LNCAP (cell line): ENCODE measurements around the gene STARD6.

ENCODE experiments used
- TF ChIP-seq, protein P1 (sequence below): fragments of 450-650 bp; IDR thresholded peaks from 2 replicates; pipeline ENCODE4 v1.5.1; 2017; ENCODE audit warnings: mild to moderate bottlenecking

Gene STARD6

DNA sequence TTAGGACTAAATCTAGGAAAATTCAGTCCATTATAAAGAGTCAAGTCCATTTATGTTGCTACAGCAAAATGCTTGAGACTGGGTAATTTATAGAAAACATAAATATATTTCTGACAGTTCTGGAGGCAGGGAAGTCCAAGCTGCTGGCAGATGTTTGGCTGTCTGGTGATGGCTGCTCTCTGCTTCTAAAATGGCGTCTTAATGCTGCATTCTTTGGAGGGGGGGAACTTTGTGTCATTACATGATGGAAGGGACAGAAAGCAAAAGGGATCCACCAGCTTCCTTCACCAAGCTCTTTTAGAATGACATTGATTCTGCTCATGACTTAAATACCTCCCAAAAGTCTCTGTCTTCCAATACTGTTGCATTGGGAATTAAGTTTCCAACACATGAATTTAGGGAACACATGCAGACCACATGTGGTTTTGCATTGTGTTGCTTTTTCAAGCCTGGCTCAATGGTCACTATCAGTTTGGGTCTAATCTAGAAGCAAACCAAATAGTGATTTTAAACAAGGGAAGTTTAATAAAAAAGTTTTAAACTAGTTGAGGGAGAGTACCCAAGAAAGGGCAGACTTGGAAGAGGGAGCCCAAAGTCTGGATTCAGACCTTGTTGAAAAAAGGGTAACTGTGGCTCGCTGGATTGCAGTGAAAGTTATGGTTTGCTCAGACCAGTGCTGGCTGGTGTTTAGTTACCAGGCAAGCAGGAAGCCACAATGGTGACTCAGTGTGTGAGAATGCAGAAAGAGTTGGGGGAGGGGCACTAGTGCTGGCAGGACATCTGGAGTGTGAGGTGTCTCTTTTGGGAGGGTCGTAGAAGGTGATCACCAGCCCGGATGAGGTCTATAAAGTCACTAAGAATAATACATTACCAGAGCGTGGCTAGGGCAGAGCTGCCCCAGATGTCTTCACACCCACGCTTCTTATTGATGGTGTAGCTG, 30.8 kb upstream of the STARD6 start:
- TF ChIP-seq, protein P1, sequence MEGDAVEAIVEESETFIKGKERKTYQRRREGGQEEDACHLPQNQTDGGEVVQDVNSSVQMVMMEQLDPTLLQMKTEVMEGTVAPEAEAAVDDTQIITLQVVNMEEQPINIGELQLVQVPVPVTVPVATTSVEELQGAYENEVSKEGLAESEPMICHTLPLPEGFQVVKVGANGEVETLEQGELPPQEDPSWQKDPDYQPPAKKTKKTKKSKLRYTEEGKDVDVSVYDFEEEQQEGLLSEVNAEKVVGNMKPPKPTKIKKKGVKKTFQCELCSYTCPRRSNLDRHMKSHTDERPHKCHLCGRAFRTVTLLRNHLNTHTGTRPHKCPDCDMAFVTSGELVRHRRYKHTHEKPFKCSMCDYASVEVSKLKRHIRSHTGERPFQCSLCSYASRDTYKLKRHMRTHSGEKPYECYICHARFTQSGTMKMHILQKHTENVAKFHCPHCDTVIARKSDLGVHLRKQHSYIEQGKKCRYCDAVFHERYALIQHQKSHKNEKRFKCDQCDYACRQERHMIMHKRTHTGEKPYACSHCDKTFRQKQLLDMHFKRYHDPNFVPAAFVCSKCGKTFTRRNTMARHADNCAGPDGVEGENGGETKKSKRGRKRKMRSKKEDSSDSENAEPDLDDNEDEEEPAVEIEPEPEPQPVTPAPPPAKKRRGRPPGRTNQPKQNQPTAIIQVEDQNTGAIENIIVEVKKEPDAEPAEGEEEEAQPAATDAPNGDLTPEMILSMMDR, result no peak

DNA sequence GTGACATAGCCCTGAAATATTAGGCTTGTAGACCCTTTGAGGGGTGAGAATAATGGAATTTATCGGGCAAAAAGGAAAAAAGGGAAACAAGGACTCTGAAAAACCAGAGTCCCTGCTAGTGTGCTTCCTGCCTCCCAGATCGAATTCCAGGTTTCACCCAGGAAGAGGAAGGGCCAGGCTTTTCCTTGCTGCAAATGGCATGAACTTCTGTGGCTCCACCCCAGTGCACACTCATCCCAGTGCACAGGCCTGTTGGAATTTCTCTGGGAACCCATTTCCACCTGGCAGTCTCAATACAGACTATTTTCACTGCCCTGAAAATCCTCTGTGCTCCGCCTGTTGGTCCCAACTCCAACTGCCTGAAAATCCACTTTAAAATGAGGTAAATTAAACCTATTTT, 30.0 kb upstream of the STARD6 start:
- TF ChIP-seq, protein P1, result no peak

DNA sequence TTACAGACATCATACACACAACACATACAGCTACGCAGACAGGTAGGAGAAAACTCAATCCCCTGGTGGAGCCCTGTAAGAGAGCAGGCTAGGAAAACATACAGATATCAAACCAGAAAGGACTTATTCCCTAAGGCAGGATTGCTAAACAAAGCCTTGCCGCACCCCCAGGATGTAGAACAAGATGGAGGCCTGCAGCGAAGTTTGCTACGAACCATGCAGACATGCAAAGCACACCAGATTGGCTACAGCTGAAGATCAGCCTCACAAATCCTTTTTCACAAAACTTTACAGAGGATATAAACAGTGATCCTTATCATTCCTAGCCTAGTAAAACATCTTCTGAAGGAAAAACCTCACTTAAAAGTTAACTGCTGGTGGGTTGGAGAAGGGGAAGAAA, 28.4 kb upstream of the STARD6 start:
- TF ChIP-seq, protein P1, result no peak

DNA sequence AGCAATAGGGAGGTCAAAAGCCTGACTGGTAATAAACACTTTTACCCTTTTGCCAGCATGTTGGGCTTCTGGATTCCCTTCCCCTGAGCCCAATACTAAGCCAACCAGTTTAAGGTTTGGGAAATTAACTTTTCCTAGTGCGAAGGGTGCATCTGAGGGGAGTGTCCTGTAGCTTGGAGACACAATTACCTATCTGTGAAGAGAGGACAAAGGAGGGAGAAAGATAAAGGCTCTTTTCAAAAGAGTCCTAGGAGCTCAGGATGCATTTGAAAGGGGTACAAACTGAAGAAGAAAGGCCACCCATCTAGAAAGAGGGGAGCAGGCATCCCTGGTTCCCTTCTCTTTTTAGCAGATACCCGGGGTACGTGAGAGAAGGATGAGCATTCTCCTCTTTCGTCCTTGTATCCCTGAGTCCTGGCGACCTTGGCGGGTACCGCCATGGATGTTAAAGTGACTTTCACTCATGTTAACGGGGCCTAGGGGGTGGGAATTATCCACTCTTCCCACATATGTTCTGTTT, 25.1 kb upstream of the STARD6 start:
- TF ChIP-seq, protein P1, result no peak

DNA sequence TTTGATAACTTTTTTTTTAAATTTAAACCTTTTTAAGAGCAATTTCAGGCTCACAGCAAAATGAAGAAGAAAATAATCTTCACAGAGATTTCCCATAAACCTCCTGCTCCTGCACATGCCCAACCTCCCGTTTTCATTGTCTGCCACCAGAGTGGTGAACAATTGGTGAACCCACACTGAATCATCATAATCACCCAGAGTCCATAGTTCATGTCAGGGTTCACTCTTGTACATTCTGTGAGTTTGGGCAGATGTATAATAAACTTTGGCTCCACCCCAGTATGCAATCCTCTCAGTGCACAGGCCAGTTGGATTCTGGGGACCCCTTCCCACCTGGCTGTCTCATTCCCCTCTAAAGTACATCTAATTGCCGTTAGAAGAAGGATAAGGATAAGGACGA, 24.4 kb upstream of the STARD6 start:
- TF ChIP-seq, protein P1, result no peak

DNA sequence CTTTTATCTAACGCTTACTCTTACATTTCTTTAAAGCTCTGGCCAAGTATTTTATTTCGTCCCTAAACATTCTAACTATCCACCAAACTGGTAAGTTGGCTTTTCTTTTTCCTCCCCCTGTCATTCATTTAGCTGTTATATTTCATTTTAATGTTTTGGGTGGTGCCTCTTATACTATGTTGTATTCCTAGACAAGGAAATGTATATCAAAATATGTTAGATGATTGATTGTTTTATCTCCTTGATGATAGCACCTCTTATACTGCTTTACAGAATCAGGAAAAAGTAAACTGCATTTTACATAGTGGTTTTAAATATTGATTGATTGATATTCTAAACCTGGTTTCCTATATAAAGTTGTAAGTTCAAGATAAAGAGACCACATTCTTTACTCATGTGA, 24.0 kb upstream of the STARD6 start:
- TF ChIP-seq, protein P1, result no peak

DNA sequence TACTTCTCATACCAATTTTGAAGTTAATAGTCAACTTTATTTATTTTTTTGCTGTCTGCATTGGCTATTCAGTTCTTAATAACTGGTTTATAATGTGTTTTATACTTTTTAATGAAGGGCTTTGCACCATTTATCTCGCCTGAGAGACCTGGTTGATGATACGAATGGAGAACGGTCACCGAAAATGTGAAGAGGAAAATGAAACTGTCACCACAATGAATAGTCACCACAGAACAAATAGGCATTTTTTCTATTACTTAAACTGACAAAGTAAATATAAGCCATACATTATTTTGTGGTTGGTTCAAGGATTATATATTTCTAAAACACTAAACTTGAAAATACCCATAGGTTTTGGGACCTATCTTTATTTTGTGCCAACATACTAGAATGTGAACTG, 20.4 kb upstream of the STARD6 start:
- TF ChIP-seq, protein P1, result no peak
